ENCODE data around the gene ANGPTL5.
"Not testable (repeated sequence)": the region's sequence is repeated elsewhere in the genome, so short reads cannot be mapped to it uniquely, and the experiment has no call there.

The ANGPTL5 gene

GRCh38 chr11:101885631-101886030, 30.7 kb downstream of the ANGPTL5 start:
- DNase-seq (ENCODE audit: low spot score): no peak

GRCh38 chr11:101881586-101881985, 34.7 kb downstream of the ANGPTL5 start:
- DNase-seq (ENCODE audit: low spot score): no peak

DNA sequence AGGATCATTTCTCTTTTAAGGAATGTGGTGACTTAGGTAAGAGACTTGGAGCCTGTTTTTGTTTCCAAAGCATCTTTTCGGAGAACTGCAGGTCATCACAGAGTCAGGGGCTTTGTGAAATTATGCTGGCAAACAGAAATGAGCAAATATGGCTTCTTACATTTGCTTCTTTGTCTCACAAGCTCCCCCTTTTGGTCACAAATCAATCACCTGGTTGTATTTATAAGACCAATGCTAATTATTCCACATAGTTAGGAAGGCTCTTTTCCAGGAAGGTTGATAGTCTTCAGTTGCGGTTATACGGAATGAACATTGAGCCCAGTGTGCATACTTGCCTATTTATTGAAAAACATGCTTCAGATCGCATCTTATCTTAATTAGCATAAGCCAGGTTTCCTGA, 36.1 kb downstream of the ANGPTL5 start:
- no peak for DNase-seq (ENCODE audit: low spot score)

DNA sequence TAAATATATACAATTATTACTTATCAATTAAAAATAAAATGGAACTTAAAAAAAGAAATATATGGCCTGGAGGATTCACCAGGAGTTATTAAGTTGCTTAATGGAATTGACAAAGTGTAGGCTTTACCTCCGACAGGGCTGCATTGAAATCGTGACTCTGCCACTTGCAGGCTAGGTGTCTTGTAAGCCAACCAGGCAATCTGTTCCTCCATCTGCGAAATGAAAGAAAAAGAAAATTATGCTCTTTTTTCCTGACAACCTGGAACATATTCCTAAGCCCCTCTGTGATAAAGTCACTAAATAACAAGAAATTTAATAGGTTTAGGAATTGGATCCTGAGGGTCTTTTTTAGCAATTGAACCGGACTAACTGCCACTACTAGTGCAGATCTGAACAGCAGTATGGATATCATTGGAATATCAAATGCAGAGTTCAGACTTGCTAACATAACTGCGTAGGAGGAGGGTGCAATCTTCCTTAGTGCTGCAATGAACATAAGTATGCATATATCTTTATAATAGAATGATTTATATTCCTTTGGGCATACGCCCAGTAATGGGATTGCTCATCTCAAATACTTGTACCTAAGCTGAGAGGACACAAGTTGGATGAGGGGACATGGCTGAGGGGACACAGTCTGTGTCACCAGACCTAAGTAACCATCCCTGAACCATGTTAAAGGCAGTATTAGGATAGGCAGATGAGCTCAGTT, 44.0 kb downstream of the ANGPTL5 start:
- no peak for DNase-seq (ENCODE audit: low spot score)

GRCh38 chr11:101870510-101870909, 45.8 kb downstream of the ANGPTL5 start:
- no peak for DNase-seq (ENCODE audit: low spot score)

DNA sequence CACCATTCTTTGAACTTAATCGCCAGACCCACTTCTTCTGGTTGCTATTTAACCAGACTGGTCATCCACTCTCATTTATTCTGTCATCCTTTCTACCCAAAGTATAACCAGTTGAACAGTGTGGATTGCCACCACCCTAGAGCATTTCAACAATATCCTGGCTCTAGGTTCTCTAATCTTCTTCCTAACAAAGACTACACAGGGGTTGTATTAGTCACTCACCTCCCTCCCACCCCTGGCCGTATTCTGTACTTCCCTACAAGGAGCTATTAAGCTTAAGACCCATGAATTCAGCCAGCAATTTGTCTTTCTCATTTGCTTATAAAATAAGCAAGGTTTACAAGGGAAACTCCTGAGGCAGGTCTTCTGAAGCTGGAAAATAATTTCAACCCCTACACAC, 48.4 kb downstream of the ANGPTL5 start:
- no peak for DNase-seq (ENCODE audit: low spot score)

GRCh38 chr11:101866619-101867491, 49.5 kb downstream of the ANGPTL5 start:
- DNase-seq (ENCODE audit: low spot score): no peak

DNA sequence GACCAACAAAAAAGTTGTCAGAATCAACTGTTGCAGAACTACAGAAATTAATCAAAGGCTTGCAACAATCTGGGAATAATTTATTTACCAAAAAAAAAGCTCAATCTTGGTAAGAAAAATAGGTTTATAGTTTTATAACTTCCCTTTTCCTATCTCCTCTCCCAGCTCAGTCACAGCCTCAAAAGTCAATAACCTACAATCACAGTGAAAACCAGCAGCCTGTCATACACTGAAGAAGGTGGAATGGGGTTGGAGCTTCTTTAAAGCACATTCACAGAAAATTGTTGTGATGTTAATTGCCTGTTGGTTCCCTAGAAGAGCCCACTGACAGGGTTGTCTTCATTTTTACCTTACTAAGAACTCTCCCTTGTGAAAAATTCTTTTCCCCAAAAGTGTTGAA, 52.2 kb downstream of the ANGPTL5 start:
- DNase-seq (ENCODE audit: low spot score): no peak

DNA sequence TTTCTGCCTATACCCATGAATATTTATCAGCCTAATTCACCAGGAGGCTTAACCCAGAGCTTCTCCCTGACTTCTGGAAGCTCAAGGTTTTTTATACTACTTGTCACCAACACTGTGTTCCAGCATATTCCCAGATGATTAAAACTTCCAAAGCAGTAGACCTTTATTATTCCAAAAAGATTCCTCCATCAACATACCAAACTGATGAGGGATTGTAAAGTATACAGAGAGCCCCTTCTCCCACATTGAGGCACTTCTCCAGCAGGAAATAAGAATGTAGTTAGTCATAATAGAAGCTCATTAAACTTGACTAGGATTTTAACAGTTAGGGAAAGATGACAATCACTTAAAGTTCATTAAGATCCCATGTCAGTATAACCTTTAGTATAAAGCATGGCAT, 53.0 kb downstream of the ANGPTL5 start:
- DNase-seq (ENCODE audit: low spot score): no peak

- DNase-seq (ENCODE audit: low spot score): no peak
These were observed 53.7 kb downstream of the ANGPTL5 start for GRCh38 chr11:101862391-101863233.

- no peak for DNase-seq (ENCODE audit: low spot score)
These were observed 55.5 kb downstream of the ANGPTL5 start for GRCh38 chr11:101860696-101861427.

GRCh38 chr11:101852260-101852659, 64.1 kb downstream of the ANGPTL5 start:
- not testable (repeated sequence) for DNase-seq (ENCODE audit: low spot score)

DNA sequence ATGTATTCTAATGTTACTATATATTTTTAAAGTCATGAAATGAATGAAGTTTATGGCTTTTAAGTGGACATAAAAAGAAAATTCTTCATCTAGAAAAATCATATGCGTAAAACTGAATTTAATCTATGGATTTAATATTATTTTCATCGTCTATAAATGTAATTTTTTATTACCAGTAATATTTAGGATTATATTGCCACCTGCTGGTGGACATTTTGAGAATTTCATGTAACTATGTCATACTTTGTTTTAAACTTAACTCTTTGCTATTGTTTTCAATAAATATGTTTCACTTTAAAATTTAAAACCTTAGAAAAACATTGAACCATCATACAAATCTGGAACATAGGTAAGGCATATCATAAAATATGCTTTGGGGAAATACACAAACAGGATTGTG, 68.1 kb downstream of the ANGPTL5 start:
- DNase-seq (ENCODE audit: low spot score): no peak

- DNase-seq (ENCODE audit: low spot score): no peak
These were observed 71.7 kb downstream of the ANGPTL5 start for GRCh38 chr11:101844608-101845007.

DNA sequence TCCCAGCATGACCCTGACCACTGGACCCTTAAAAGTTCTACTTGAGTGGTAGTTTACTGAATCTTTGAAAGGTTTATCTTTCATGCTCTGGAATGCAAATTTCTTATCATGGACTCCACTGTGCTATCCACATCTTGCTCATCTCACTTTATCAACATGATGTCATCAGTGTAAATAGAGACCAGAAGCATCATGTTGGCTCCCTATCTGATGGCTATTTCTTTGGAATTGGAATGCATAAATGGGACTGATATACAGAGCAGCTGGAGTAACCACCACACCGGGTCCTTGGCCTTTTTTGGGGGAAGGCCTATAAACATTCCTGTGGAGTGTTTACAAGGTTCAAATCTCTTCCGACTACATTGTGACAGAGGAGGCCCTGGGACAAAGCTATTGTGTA, 75.6 kb downstream of the ANGPTL5 start:
- DNase-seq (ENCODE audit: low spot score): no peak

Measured in hematopoietic multipotent progenitor cell treated with erythropoietin and hydrocortisone succinate and interleukin-3 and kit ligand, for 17 days (in vitro differentiated cells).